H4 (cell line): ENCODE results near the gene FAM167B. TPM values are rescaled to one million over a fixed set of nuclear protein-coding genes. Genes with fewer than 3 reads are reported as not detected.
A peak's percentile ranks its signal among the peaks of the same experiment; 100 is the strongest.

Source experiments
- DNase-seq: peaks from one replicate; pipeline ENCODE4 v3.0.0-alpha.2; 2015; ENCODE audit warnings: low spot score
- total RNA-seq: library from RNA; depleted of rRNA; stranded (reverse); fragments of >200 nt; shearing (Covaris generic); gene quantifications from 2 replicates; pipeline ENCODE4 v1.2.3, GENCODE V29; 2014

FAM167B gene
- total RNA-seq, 1 experiment from 2014 or later: 0.56 TPM

DNA sequence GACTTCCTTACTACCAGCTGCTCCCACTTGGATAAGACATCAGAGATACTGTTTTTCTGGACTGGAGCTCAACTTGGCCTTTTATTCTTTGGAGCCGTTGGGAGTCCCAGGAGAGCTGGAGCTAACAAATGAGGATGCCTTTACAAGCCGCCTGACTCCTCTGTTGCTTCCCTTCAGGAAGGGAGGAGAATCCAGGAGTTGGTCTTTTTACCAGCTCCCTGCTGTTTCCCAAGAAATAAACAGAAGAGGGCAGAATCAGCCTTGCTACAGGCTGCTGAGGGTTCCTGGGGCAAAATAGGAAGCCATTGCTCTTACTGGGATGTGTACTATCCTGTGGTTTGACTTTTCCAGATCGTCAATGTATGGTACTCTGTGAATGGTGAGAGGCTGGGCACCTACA, 23.3 kb upstream of the FAM167B start:
- no peak for DNase-seq

DNA sequence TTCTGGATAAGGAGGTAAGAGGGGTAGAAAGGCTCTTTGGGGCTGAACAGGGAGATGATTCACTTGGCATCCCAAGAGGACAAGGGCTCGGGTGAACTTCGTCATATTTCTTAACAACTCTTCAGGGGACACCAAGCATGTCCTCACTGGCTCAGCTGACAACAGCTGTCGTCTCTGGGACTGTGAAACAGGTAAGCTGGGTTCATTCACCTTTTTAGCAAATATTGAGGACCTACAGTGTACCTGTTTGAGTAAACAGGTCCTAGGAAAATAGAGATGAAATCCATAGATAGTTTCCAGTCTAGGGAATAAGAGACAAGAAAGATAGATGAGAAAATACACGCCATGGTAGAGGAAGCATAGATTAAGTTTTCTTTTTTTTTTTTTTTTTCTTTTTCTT, 22.7 kb upstream of the FAM167B start:
- no peak for DNase-seq

DNA sequence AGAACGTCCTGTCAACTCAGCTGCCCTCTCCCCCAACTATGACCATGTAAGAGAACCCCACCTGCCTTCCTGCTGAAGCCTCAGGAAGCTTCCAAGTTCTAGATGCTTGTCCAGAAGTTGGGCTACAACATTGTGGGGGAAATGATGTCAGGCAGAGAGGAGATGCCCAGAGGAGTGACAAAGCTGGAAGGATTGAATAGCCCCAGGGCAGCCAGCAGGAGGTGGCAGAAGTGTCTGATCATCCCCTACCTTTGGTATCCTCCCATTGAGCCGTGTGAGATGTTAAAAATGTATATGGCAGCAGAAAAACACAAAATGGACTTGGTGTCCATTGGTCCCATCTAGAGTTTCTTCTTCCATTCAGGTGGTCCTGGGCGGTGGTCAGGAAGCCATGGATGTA, 18.3 kb upstream of the FAM167B start:
- DNase-seq: no peak

DNA sequence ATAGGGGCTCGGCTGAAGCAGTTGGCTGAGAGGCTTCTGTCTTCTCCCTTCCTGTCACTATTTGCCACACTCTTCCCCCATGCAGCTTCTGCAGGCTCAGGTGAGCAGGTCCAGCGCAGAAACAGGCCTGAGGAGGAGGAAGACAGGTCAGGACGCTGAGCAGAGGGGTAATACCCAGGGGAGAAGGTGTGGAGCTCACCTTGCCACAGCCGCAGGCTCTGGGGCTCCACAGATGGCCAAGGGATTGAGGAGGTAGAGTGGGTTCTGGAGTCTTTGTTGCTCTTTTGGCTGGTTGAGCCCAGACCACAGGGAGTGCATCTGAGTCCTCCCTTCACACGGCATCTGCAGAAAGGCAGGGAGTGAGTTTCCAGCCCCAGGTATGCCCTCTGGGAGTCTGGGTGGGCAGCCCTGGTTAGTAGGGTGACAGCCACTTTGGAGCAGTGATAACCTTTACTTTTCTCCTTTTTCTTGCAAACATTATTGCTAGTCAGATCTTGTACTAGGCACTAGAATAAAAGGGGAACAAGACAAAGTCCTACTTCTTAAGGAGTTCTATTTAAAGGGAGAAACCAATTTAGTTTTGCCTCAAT, 15.1 kb upstream of the FAM167B start:
- DNase-seq: no peak

DNA sequence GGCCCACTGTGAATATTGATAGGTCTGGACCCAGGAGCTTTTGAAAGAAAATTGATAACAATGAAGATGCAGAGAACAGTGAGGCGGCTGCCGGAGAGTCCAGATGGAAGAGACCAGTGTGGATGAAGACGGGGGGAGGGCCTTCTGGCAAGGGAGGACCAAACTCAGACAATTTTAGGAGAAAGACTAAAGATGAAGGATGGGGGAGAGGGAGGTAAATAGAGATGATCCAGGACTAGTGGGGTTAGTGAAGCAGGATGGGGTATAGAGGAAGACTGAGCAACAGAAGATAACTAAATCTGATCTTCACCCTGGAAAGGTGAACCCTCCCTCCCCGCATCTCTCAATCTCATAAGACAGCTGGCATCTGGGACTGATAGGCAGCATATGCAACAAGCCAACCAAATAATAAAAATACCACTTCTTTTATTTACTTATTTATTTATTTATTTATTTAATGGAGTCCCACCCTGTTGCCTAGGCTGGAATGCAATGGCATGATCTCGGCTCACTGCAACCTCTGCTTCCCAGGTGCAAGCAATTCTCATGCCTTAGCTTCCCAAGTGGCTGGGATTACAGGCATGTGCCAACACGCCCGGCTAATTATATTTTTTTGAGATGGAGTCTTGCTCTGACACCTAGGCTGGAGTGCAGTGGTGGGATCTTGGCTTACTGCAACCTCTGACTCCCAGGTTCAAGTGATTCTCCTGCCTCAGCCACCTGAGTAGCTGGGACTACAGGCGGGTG, 14.3 kb upstream of the FAM167B start:
- no peak for DNase-seq

DNA sequence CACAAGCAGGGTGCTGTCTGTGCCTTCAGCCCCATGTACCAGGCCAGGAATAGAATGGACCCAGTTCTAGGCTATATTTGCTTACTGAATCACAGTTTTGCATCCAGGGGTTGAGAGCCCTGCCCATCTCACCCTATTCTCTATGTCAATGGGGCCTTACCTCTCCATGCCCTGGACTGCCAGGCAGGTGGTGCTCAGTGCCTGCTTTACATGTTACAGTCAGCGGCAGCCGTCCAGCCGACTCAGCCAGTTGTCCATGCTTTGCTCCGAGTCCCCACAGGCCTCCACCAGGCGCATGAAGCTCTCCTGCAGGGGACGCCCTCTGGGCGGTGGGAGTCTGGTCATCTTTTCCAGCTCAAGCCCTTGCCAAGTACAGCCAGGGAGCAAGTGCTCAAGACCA, 12.2 kb upstream of the FAM167B start:
- no peak for DNase-seq

DNA sequence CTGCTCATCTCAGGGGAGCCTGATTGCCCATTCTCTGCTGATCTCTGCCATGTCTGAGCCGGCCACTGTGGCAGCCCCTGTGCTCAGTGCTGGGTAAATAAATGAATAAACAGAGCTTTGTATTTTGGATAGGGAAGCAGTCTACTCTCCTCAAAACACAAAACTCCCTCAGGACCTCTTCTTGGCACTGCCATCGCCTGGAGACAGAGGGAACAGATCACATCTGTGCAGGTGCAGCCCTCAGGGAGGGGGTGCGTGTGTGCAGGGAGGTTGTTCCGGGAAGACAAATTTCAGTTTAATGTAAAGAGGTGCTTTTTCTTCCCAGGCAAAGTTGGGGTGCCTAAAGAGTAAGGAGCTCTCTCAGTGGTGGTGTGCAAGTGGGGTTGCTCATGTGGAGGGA, 7.7 kb upstream of the FAM167B start:
- no peak for DNase-seq

DNA sequence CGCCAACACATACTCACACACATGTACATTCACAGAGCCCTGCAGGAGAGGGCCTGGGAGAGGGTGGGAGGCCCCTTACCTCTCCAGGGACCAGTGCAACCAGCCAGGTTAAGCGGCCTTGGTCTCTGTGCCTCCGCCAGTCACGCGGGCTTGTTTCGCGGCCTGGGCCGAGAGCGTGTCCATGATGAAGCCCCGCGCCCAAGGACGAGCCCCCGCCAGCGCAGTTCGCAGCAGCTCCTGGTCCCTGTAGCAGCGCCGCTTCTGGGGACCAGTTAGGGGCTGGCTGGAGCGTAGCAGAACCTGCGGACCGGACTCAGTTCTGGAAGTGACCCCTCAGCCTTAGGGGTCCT, 7.3 kb upstream of the FAM167B start:
- DNase-seq: no peak

DNA sequence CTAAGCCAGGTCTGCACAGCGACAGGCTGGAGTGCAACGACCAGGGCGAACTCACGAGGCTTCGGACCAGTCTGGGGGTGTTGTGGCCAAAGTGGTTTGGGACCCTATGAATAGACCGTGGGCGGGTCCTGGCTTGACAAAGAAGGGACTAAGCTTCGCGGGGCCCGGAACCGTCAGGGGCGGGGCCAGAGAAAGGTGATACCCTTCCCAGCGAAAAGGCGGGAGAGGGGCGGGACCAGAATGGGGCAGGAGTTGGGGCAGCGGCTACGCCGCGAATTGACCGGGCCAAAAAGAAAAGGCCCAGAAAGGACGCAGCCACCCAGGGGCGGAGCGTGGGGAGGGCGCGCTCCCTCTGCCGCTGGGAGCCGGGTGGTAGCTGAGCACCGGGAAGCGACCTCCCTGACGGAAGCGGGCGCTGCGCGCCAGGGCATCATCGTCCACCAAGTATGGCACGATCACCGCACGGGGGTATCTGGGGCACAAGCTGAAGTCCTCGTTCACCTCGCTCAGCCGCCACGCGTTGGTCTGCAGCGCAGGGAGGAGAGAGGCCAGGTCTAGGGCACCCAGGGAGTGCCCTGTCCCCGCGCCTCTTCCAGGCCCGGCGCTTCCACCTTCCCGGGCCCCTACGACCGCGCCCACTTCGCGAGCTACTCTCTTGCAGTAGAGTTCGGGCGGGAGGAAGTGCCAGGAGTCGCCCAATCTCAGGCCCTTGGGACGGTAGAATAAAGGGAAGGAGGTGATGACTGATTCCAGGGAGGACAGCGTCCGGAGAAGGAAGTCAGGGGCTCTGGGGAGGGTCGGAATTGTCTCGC, 6.7 kb upstream of the FAM167B start:
- DNase-seq: no peak

DNA sequence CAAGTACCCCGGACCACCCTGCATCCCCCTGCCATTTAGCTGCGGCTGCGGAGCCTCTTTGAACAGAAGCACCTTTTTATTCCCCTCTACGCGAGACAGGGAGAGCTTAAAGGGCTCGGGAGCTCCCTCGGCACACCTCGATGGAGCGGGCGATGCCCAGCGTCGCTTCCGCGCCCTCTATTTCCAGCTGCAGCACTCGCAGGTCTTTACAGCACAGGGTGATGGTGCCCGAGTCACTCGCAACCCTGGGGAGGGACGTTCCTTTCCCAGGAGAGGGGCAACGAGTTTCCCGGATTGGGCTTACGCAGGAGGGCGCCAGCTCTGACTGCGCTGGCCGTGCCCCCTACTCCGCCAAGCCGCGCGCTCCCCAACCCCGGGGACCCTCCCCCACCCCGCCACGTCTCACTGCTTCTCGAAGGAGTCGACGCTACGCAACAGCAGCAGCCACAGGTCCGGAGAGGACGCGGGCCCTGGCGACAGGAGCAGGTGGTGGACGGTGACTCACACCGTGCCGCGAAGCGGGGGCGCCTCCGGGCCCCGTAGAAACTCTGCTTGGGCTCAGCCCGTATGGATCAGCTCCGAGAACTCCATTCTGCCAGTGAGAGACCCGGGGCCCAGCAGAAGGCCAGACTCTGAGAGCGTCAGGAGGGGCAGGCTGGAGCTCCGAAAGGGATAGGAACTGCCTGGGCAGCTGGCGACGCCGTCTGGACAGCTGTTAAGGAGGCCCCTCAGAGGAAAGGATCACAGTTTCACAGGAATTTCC, 5.8 kb upstream of the FAM167B start:
- peak; percentile 37 for DNase-seq

DNA sequence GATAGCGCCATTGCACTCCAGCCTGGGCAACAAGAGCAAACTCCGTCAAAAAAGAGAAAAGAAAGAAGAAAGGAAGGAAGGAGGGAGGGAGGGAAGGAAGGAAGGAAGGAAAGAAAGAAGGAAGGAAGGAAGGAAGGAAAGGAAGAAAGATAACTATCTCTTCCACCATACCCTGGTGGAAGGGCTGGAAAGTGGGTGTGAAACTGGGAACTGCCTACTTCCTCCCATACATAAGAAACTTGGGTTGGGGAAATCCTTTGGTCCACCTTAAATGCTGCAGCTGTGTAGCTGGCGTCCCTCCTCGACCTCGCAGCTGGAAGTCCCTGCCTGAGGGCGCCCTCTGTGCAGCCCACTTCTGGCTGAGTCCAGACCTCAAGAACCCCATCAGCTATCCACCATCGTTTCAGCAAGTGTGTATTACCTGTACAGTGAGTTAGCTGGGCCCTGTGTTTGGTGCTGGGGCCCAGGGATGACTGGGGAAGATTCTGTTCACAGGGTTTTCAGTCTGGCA, 4.6 kb upstream of the FAM167B start:
- no peak for DNase-seq

DNA sequence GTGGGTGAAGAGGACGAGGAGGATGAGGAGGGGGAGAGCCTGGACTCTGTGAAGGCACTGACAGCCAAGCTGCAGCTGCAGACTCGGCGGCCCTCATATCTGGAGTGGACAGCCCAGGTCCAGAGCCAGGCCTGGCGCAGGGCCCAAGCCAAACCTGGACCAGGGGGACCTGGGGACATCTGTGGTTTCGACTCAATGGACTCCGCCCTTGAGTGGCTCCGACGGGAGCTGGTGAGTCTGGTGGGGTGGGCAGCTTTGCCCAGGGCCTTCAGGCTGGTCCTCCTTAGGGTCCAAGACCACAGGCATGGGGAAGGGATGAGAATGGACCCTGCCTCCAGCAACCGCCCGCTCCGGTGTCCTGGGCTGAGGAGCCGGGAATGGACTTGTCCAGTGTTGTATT, 430 bp downstream of the FAM167B start:
- no peak for DNase-seq

DNA sequence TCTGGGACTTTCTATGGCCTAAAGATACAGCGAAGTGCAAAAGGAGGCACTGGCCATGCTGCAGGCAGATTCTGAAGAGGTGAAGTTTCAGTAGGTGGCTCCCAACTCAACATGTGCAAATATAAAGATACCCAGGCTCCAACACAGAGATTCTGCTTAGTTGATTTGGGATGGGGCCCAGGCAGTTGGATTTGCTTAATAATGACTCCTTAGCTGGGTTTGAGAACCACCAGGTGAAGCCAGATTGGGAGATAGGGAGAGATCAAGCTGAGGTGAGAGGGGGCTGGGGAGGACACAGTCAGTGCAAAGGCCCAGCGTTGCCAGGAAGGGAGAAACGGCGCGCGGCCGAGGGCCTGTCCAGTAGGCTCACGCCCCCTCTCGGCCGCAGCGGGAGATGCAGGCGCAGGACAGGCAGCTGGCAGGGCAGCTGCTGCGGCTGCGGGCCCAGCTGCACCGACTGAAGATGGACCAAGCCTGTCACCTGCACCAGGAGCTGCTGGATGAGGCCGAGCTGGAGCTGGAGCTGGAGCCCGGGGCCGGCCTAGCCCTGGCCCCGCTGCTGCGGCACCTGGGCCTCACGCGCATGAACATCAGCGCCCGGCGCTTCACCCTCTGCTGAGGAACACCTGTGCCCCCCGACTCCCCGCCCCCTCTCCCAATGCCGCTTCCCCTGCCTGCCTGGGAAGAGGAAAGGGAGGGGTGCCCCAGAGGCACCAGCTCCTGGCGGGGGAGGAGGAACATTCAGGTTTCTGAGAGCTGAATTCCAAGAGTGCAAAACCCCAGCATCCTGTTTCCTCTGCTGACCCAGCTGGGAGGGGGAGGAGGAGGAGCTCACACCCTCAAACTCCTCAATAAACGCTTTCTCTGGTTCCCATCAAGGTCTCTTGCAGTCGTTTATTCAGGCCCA, 1.2 kb downstream of the FAM167B start:
- DNase-seq: no peak

DNA sequence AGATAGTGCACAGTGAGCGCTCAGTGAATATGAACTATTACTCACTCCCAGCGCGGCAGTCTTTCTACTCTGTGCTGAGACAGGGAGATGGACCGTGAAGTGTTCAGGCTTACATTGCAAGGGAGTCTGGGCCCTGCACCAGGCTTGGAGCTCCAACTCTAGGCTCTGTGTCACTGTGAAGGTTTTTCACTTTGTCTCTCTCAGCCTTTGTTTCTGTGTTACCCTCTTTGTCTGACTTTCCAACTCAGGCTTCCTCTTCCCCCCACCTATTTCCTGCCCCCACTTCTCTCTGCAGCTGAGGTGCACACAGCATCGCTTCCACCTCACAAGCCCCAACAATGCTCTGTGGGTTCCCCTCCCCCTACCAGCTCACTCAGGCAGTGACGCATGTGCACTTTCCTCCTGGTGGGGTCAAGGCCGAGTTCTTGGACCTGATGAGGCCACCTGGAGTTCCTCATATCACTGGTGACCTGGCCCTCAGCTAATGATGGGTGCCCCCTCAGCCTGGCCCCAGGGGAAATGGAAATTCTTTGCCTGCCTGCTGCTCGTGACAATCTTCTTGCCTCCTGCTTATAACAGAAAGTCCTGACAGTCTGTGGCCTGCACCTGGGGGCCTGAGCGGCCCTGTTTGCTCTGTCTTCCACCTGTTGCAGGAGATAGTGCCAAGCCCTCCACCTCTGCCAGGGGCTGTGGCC, 3.0 kb downstream of the FAM167B start:
- DNase-seq: no peak

DNA sequence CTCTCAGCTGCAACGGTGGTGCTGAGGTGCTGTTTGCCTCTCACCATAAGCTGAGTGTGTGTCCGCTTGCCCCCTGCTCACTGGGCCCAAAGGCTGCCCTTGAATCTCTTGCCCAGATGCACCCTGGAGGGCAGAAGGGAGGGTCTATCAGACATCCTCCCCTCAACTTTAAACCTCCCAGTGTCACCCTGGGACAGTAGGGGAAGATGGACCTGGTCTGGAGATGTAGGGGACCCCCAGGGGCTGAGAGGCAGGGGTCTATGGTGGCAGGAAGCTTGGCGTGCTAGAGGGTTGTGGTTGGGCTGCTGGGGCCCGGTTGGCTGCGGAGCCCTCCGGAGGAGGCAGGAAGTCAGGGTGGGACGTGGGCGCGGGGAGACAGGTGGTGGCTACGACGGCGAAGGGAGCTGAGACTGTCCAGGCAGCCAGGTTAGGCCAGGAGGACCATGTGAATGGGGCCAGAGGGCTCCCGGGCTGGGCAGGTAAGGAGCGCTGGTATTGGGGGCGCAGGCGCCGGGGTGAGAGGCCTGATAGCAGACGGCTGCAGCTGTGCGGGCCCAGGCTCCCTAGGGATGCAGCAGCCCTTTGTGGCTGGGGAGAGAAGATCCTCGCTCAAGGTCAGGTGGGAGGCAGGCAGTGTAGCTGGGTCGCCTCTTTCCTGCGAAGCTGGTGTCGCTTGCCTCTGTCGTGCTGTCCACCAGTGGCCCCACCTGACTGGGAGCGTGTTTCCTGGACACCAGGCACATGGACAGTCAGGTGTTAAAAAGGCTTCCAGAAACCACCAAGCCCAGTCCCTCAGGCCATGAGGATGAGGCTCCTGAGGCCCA, 4.1 kb downstream of the FAM167B start, which contains the start of gene LCK:
LCK (plus strand) TSS at position 373 of the 824 bp plus-strand sequence. CDS start 23,065 bp downstream, outside the sequence.
- DNase-seq: no peak

DNA sequence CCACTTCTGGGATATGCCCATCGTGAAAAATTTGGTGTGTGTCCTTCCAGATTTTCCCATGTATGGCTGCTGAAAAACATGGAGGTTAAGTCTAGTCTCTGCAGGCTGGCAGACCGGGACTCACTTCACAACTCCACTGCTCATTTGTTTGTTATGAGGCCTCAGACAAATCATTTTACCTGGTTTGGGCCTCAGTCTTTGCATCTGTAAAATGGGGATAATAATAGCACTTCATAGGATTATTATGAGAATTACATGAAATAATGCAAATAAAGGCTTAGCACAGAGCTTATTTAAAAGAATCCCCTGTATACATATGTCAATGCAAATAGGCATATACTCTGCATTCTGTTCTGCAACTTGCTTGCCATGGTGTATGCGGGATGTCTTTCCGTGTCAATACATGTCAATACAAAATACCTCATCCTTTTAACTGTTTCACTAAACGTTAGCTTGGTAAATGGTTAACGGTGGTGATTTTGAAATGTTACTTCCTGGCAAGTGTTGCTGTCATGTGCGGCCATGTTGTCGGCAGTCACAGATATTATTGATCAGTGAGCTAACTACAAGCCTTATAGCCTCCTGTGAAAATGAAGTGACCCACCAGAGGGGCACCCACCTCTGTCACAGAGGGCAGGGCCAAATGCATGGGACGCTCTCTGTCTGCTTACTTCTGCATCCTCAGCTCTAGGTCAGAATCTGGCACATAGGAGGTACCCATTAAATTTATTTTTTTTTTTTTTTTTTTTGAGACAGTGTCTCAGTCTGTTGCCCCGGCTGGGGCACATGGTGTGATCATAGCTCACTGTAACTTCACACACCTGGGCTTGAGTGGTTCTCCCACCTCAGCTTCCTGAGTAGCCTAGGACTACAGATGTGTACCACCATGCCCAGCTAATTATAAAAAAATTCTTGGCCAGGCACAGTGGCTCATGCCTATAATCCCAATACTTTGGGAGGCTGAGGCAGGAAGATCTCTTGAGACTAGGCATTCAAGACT, 8.3 kb downstream of the FAM167B start:
- DNase-seq: no peak

DNA sequence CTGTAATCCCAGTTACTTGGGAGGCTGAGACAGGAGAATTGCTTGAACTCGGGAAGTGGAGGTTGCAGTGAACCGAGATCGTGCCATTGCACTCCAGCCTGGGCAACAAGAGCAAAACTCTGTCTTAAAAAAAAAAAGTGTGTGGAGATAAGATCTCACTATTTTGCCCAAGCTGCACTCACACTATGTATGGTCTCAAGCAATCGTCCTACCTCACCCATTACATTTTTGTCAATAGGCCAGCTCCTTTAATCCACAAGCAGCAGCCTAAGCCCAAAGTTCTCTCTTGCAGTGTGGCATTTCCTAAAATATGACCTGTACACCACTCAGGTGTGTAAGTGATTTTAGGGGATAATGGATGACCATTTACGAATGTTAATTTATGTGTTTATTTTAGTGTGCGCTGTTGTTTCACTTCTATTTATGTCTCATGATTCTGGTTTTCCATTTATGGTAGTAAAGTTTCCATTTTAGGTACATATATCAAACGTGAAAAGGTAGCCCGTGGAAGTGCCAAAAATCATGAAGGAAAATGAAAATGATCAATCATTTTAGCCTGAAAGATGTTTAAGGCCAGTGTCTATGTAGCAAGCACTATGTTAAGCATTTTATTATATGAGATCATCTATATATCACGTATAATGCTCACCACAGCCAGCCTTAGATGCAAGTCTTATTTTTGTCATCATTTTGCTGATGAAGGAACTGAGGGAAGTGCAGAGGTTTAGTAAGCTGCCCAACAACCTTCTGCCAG, 9.6 kb downstream of the FAM167B start:
- no peak for DNase-seq

DNA sequence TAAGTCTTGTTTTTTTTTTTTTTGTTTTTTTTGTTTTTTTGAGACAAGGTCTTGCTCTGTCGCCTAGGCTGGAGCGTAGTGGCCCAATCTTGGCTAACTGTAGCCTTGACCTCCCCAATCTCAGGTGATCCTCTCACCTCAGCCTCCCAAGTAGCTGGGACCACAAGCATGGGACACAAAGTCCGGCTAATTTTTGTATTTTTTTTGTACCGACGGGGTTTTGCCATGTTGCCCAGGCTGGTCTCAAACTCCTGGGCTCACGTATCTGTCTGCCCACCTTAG, 10.1 kb downstream of the FAM167B start:
- DNase-seq: no peak
